Stimulated activated CD4-positive, alpha-beta T cell treated with anti-CD3 and anti-CD28 coated beads, TNF-alpha, amount 100 ng/mL, for 24 hours (primary cell): ENCODE results near the gene HDAC4.

Source experiments
- DNase-seq, 3 experiments: peaks; one replicate each; pipeline ENCODE4 v3.0.0-alpha.2; 2020; ENCODE audit warnings: low read depth in 3 of 3

The HDAC4 gene

GRCh38 chr2:239109041-239109927, 291.5 kb downstream of the HDAC4 start:
- DNase-seq: no peak

- DNase-seq: no peak
Observed at GRCh38 chr2:239108459-239108858, 292.4 kb downstream of the HDAC4 start.

- DNase-seq: no peak
Observed at GRCh38 chr2:239107936-239108335, 292.9 kb downstream of the HDAC4 start.

- no peak for DNase-seq
Observed at GRCh38 chr2:239106966-239107365, 293.9 kb downstream of the HDAC4 start.

GRCh38 chr2:239106314-239106908, 294.4 kb downstream of the HDAC4 start:
- no peak for DNase-seq

- no peak for DNase-seq
Observed at GRCh38 chr2:239105234-239105633, 295.6 kb downstream of the HDAC4 start.

- no peak for DNase-seq
Observed at GRCh38 chr2:239104800-239105199, 296.0 kb downstream of the HDAC4 start.

- DNase-seq: no peak
Observed at GRCh38 chr2:239103125-239104098, 297.4 kb downstream of the HDAC4 start.

GRCh38 chr2:239102266-239102665, 298.6 kb downstream of the HDAC4 start:
- no peak for DNase-seq

GRCh38 chr2:239101807-239102206, 299.0 kb downstream of the HDAC4 start:
- DNase-seq: no peak

- no peak for DNase-seq
Observed at GRCh38 chr2:239101071-239101470, 299.7 kb downstream of the HDAC4 start.

- DNase-seq: no peak
Observed at GRCh38 chr2:239099474-239099873, 301.3 kb downstream of the HDAC4 start.

- no peak for DNase-seq
Observed at GRCh38 chr2:239098288-239098970, 302.4 kb downstream of the HDAC4 start.

- DNase-seq: no peak
Observed at GRCh38 chr2:239097428-239097696, 303.5 kb downstream of the HDAC4 start.

GRCh38 chr2:239096676-239097427, 304.0 kb downstream of the HDAC4 start:
- DNase-seq: no peak

- DNase-seq: no peak
Observed at GRCh38 chr2:239095460-239096081, 305.2 kb downstream of the HDAC4 start.

- no peak for DNase-seq
Observed at GRCh38 chr2:239094867-239095266, 306.0 kb downstream of the HDAC4 start.

GRCh38 chr2:239093952-239094351, 306.9 kb downstream of the HDAC4 start:
- no peak for DNase-seq

- no peak for DNase-seq
Observed at GRCh38 chr2:239093542-239093941, 307.3 kb downstream of the HDAC4 start.

GRCh38 chr2:239092571-239093294, 308.1 kb downstream of the HDAC4 start:
- DNase-seq: no peak
